LNCaP clone FGC (cell line): ENCODE measurements around the gene DNA2.

Source experiments
- DNase-seq: peaks from one replicate; pipeline ENCODE4 v3.0.0-alpha.2; 2011; ENCODE audit warnings: low read depth
- H3K4me3 ChIP-seq: 2 replicates; pipeline ENCODE4 v1.5.1; 2011; ENCODE audit warnings: mild to moderate bottlenecking, low read depth, low read length, control low read depth
- CTCF ChIP-seq: IDR thresholded peaks from 2 replicates; pipeline ENCODE4 v1.5.1; 2012; ENCODE audit warnings: mild to moderate bottlenecking; ENCODE audit not compliant: control insufficient read depth, insufficient read depth; ENCODE audit errors: extremely low read depth

DNA2 gene

GRCh38 chr10:68502846-68503245 lies 31.1 kb upstream of the DNA2 start:
- H3K4me3 ChIP-seq: no peak overlapping the region
- TF ChIP-seq CTCF: no peak
- no peak for DNase-seq

GRCh38 chr10:68501691-68502090 lies 29.9 kb upstream of the DNA2 start:
- no peak overlapping the region for H3K4me3 ChIP-seq
- DNase-seq: peak; percentile 37
- no peak for TF ChIP-seq CTCF

GRCh38 chr10:68499544-68499943 lies 27.8 kb upstream of the DNA2 start:
- TF ChIP-seq CTCF: no peak
- no peak for DNase-seq
- H3K4me3 ChIP-seq: no peak overlapping the region

- no peak for DNase-seq
- no peak overlapping the region for H3K4me3 ChIP-seq
- no peak for TF ChIP-seq CTCF
Observed at GRCh38 chr10:68496072-68496471, 24.3 kb upstream of the DNA2 start.

GRCh38 chr10:68492118-68492517 lies 20.3 kb upstream of the DNA2 start:
- no peak for TF ChIP-seq CTCF
- DNase-seq: no peak

GRCh38 chr10:68489919-68490318 lies 18.1 kb upstream of the DNA2 start:
- DNase-seq: no peak
- no peak overlapping the region for H3K4me3 ChIP-seq
- no peak for TF ChIP-seq CTCF

More at GRCh38 chr10:68492118-68492517, 20.3 kb upstream of the DNA2 start:
- no peak overlapping the region for H3K4me3 ChIP-seq

- TF ChIP-seq CTCF: no peak
- no peak overlapping the region for H3K4me3 ChIP-seq
- no peak for DNase-seq
Observed at GRCh38 chr10:68474021-68474420, 2.2 kb upstream of the DNA2 start.
